ENCODE data around the gene OR2M7. TPM values are rescaled to one million over a fixed set of nuclear protein-coding genes. Genes with fewer than 3 reads are reported as not detected.

The OR2M7 gene
- total RNA-seq (not detected in 2 replicates), polyA plus RNA-seq (not detected in 2 replicates), polyA minus RNA-seq (not detected in 2 replicates), Bru-seq, nascent RNA (not detected), BruChase-seq, experiment 1, labeled RNA remaining after a 6-hour chase (not detected), BruChase-seq, experiment 2, labeled RNA remaining after a 2-hour chase (not detected)
- polyA plus RNA-seq (2011; cell fraction: cytosol; rRNA removed): not detected in 2 replicates
- not detected in 2 replicates for polyA plus RNA-seq (2011; cell fraction: nucleus; rRNA removed)
- polyA plus RNA-seq (2012): not detected in 2 replicates
- polyA minus RNA-seq (2011; cell fraction: cytosol; rRNA and poly(A)+ RNA removed): not detected
- not detected in 2 replicates for polyA minus RNA-seq (2011; cell fraction: nucleus; rRNA and poly(A)+ RNA removed)
- long read RNA-seq: 0 reads

- Histone ChIP-seq H3K27me3 (ENCODE audit: control insufficient read depth in 2 of 2, insufficient read depth in 2 of 2, low read length in 2 of 2) (no peaks in the 10 kb centered on the region), H2AFZ (ENCODE audit: low read depth, low read length) (no peak within 1 kb of the TSS), H3K9me3 (replicated peaks; ENCODE audit: control insufficient read depth, insufficient read depth, low read length) (no peaks in the 10 kb centered on the region), H3K27ac (ENCODE audit: insufficient read depth, low read depth, low read length) (no peak within 1 kb of the TSS), H3K4me3 (replicated peaks in 1 of 3; ENCODE audit: insufficient read depth in 1 of 3, low read depth in 1 of 3, low read length in 3 of 3) (no peak within 1 kb of the TSS), H3K79me2 (ENCODE audit: control insufficient read depth, insufficient read depth, low read length) (no peaks in the 10 kb centered on the region), H3K36me3 (ENCODE audit: control insufficient read depth in 2 of 2, extremely low read depth in 1 of 2, insufficient read depth in 2 of 2, low read length in 2 of 2) (no peaks in the 10 kb centered on the region), H3K9me1 (replicated peaks; ENCODE audit: control insufficient read depth, extremely low read depth, insufficient read depth, low read length) (no peaks in the 10 kb centered on the region), H3K4me1 (ENCODE audit: control insufficient read depth, extremely low read depth, insufficient read depth, low read length) (no peaks in the 10 kb centered on the region), H3K4me2 (ENCODE audit: insufficient read depth, low read length) (no peak within 1 kb of the TSS), H3K9ac (replicated peaks; ENCODE audit: extremely low read depth, insufficient read depth, low read length) (no peak within 1 kb of the TSS), H4K20me1 (replicated peaks; ENCODE audit: control insufficient read depth, extremely low read depth, insufficient read depth, low read length) (no peaks in the 10 kb centered on the region)
- ChIA-PET POLR2A (no interaction called here), CTCF (no interaction called here)
- BruUV-seq (replicated peaks): no TSS peak
- FAIRE-seq: no peak
- DNase-seq (ENCODE audit: low read depth, low spot score): no peak
- TF ChIP-seq GATA2 (IDR thresholded peaks at IDR 0.05; ENCODE audit: insufficient read depth, insufficient read length, low read depth, low read length) (no peak), MYC (IDR thresholded peaks at IDR 0.05; ENCODE audit: low read depth, low read length) (no peak), EZH2 (IDR thresholded peaks at IDR 0.05; ENCODE audit: borderline replicate concordance, low read depth, low read length, severe bottlenecking) (no peak), FOS (IDR thresholded peaks at IDR 0.05; ENCODE audit: borderline replicate concordance, insufficient read depth, low read length) (no peak), JUN (IDR thresholded peaks at IDR 0.05; ENCODE audit: borderline replicate concordance, insufficient read depth, insufficient read length, low read depth) (no peak), MAX (IDR thresholded peaks at IDR 0.05; ENCODE audit: insufficient read depth, insufficient read length) (no peak), CTCF (IDR thresholded peaks at IDR 0.05; ENCODE audit: extremely low read depth in 1 of 2, insufficient read depth in 1 of 2, low read depth in 1 of 2, low read length in 2 of 2) (no peak), POLR2A (IDR thresholded peaks at IDR 0.05; ENCODE audit: low read depth, low read length) (no peak), POLR2AphosphoS5 (IDR thresholded peaks at IDR 0.05; ENCODE audit: insufficient read depth, low read depth, low read length) (no peak)
- dilution Hi-C loops (cut with MboI; ENCODE audit: extremely low pct_ligation_motif_present, low sequenced_read_pairs) (no loop called here), intact Hi-C loops (cut with micrococcal nuclease) (no loop called here)
Measured at GRCh38 chr1:248324468-248324867, at the start of gene OR2M7. Gene OR2M7 (minus strand): TSS chr1:248324568. CDS start chr1:248324568, 0 bp downstream.

Data from endothelial cell of umbilical vein (primary cell).